ENCODE results near the gene CNTNAP5.

Gene CNTNAP5

DNA sequence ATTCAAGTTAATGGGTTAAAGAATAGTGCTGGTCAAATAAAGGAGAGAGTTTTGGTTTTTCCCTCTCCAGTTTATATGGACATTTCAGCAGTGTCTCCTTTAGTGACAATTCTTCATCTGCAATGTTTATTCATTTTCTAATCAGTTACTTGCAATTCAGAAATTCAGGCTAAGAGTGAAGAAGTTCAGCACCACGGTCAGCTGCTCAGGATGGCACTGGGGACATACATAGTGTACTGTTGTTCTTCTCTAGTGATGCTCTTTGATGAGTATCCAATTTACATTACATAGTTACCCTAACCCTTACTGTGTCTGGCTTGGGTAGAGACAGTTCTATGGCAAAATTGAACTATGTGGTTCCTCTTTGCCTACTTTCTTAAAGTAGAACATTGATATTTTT lies 412.7 kb downstream of the CNTNAP5 start:
- no peak for DNase-seq (ENCODE audit: low read depth in 2 of 2)

DNA sequence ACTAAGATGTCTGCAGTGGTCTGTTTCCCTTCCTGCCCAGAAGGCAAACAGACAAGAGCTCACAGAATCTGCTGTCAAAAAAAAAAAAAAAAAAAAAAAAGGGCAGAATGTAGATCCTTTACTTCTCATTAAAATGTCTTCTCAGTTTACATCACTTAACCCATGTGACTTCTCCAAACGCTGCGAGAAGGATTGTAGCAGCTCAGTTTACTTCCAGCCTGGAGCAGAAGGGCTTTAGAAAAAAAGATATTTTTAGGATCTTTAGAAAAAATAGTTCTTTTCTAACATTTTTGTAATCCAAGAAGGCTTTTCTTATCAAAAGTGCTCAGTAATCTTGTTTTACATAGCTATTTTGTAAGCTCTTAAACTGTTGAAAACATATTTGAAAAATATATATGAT lies 425.4 kb downstream of the CNTNAP5 start:
- DNase-seq (ENCODE audit: low read depth in 2 of 2), result no peak

DNA sequence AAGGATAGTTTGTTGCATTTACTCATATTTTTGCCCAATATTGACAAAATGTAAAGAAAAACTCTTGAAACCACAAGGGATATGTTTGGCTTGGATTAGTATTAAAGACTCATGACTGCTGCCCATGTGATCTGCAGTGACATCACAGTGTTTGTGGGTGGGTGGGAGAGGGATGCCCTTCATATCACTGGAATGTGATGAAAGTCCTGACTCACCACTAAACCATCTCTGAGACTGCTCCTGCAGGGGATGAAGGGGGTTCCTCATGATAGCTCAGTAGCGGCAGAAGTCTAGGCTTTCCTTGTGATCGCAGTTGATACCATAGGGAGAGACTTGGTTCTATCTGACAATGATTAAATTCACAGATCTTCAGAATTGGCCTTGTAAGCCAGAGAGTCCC lies 451.2 kb downstream of the CNTNAP5 start:
- DNase-seq (ENCODE audit: low read depth in 2 of 2), result no peak

DNA sequence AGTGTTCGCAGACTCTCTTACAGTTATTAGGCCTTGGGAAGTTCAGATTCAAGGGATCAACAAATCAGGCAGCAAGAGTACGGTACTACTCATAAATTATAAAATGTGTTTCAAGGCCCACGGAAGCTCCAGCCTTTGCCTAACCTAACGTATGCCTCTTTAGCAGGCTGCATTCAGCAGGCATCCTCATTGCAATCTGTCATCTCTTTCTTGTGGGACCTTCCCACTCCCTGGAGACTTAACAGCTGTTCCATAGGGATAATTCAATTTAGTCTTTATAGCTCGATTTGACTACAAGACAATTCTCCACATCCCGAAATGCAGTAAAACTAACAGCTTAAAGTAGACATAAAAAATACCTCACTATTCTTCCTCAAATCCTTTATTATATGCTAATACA lies 453.7 kb downstream of the CNTNAP5 start:
- no peak for DNase-seq (ENCODE audit: low read depth in 2 of 2)

DNA sequence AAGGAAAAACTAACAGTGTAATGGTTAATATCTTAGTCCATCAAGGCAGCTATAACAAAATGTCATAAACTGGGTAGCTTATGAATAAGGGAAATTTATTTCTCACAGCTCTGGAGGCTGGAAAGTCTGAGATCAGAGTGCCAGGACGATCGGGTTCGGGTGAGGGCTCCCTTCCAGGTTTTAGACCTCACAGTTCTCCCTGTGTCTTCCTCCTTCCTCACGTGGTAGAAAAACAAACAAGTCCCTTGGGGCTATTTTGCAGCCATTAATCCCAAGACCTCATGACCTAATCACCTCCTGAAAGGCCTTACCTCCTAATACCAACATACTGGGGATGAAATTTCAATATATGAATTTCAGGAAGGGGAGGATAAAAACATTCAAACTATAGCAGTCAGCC lies 455.9 kb downstream of the CNTNAP5 start:
- no peak for DNase-seq (ENCODE audit: low read depth in 2 of 2)

DNA sequence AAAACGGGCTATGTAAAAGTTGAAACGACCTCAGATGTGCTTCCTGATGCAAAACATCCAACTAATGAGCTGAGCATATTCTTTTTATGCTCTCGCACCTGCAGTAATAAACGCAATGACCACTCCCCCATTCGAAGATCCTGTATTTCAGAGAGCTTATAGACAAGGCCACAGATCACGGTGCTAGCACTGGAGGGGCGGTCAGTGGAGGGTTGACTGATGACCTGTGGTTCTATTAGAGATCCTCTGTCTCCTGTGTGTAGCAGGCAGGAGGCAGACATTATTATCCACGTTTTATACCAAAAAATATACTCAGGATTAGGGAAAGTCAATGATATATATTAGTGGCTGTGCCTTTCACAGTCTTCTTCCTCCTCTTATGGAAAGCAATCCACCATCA lies 457.0 kb downstream of the CNTNAP5 start:
- no peak for DNase-seq (ENCODE audit: low read depth in 2 of 2)

DNA sequence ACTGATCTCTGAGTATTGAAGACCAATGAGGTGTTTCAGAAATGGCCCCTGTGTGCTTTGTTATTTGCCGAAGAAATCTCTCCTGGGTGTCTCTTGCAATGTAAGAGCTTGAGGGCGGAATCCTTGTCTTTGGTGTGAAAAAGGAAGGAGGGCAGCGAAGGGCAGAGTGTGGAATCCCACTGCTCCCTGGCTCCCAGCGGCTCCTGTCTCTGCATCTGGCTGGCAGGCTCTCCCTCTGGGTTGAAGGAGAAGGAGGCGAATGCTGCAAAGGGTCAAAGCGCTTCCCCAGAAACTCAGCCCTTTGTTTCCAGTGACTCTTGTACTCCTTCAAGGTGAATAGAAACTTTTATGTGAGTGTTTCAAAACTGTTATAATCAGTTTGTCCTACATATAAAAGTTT lies 457.5 kb downstream of the CNTNAP5 start:
- no peak for DNase-seq (ENCODE audit: low read depth in 2 of 2)

DNA sequence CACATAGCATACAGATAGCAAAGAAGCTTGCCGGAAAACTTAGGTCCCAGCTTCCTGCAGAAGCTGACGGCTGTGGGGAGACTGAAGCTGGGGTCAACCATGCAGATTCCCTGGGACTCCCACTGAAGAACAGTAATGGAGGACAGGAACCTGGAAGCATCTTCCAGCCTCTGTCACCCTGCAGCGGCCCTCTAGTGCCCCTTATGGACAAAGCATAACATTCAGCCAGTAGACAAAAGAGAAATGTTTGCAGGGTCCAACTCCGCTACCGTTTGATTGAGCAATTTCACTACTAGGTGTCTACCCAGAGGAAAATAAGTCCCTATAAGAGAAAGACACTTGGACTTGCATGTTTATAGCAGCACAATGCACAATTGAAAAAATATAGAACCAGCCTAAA lies 460.6 kb downstream of the CNTNAP5 start:
- DNase-seq (ENCODE audit: low read depth in 2 of 2), result no peak

DNA sequence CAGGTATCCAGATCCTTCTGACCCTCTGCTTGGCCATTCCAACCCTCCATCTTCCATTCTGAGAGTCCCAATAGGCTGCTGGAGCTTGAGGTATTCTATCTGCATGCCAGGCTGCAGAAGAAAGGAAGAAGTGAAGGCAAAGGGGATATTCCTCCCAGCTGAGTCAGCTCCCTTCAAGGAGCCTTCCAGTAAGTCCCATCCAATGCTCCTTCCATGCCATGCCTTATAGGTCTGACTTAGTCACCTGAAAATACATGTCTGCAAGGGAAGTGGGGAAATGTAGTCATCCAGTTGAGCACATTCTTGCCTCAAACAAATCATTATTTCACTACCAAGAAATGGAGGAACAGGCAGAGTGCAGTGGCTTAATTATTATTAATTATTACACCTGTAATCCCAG lies 464.6 kb downstream of the CNTNAP5 start:
- DNase-seq (ENCODE audit: low read depth in 2 of 2), result no peak

DNA sequence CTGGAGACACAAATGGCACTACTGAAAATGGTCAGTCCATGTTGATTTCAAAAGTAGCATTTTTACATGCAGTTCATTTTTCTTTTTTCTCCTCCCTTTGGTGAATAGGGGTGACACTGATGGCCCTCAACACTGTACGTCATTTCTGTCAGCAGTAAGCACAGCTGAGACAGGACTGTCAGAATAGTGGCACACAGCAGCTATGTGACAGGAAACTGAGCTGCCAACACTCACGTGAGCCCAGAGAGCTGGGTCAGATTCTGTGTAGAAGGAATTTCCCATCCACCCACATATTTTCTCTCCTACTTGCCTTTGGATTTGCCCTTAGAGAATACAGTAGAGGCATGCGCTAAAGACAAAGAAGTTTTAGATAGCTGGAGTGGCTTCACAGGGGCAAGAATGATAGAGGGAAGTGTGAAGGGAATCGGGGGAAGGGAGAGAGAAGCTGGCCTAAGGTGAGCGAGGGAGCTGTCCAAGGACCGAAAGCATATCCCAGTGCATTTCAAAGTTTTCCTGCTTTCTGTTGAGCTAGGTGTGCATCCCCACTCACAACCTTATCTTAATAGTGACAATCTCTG lies 476.6 kb downstream of the CNTNAP5 start:
- DNase-seq (ENCODE audit: low read depth in 2 of 2), result no peak

DNA sequence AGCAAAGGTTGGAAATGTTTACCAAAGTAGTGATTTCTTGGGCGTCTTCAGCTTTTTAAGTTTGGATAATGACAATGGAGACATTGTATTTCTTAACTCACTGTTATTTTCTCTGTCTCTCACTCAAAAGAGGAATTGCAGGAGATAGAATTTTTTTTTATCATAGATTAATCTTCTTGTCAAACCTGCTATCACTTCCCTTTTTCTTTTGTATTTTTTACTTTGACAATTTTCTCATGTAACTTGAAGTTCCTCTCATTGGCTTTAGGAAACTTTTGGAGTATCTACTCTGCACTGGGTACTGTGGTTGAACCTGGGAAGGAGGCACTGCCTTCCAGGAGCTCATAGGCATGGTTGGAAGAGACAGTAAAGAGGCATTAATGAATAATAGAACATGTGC lies 489.1 kb downstream of the CNTNAP5 start:
- DNase-seq (ENCODE audit: low read depth in 2 of 2), result no peak

DNA sequence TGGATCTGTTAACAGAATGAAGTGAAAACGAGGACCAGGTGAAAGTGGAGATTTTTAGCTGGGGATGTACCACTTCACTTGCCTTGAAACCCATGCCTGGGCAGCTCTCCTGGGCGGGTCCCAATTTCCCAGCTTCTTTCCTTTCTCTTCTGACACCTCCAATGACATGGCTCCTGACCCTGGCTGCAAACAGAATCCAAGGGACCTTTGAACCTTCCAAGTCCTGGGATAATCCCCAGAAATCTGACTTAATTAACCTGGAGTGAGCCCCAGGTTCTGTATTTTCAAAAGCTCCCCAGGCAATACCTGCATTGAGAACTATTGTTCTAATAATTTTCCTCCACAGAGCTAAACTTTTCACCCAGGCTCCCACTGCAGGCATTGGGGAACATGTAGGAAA lies 495.9 kb downstream of the CNTNAP5 start:
- DNase-seq (ENCODE audit: low read depth in 2 of 2), result no peak

DNA sequence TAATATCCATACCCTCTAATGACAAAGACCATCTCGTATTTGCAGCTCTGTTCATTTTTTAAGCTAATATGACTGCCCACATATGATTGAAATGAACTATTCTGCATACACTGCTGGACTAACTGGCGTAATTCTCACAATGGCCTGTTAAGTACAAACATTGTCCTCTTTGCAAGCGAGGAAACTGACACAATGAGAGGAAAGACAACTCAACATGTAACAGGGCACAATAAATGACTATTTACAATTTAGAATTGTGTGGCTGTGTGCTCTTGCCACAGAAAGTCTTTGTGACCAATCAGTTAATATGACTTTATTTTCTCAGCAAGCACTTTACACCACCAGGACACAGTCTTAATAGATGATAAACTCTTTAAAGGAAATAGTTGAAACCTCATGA lies 498.0 kb downstream of the CNTNAP5 start:
- DNase-seq (ENCODE audit: low read depth in 2 of 2), result no peak

DNA sequence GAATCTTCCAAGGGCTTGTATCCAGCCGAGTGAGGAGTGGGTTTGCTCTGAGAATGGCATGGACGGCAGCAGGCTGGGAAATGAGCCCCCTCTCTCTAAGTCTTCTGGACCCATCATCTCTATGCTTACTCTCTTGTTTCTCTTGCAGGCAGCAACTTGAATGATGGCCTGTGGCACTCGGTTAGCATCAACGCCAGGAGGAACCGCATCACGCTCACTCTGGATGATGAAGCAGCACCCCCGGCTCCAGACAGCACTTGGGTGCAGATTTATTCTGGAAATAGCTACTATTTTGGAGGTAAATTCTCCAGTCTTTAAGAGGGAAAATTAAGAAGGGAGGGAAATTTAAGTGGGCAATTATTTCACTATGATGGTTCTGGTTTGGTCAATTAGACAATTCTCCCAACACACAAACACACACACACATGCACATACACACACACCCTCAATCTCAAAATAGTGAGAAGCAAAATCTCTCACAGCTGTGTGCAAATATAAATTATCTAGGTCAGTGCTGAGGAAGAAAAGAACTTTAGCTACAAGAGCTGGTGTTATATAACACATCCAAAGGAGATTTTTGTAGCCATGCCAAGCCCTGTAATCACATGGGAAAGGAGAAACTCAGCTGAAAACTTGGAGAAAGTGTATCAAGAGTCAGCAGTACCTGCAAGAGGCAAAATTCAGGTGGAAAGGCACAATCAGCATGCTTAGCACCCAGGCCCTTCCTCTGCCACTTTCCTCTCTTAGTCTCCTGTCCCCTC lies 499.2 kb downstream of the CNTNAP5 start:
- no peak for DNase-seq (ENCODE audit: low read depth in 2 of 2)

DNA sequence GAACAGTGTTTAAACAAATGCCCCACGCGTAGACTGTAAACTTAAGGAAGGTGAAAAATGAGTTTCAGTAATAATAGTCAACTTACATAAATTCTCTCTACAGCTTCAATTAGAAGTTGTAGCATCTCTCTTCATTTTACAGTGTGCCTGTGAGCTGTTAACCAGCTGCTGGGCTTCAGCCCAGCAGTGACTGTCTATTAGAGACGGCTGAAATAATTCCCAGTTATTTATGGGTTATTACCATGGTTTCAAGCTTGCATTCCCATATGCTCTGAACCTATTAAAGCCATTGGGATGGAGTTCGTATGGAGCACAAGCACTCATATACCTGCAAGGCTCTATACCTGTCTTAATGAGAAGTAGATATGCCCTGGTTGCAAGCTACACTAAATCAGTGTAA lies 501.1 kb downstream of the CNTNAP5 start:
- DNase-seq (ENCODE audit: low read depth in 2 of 2), result no peak

DNA sequence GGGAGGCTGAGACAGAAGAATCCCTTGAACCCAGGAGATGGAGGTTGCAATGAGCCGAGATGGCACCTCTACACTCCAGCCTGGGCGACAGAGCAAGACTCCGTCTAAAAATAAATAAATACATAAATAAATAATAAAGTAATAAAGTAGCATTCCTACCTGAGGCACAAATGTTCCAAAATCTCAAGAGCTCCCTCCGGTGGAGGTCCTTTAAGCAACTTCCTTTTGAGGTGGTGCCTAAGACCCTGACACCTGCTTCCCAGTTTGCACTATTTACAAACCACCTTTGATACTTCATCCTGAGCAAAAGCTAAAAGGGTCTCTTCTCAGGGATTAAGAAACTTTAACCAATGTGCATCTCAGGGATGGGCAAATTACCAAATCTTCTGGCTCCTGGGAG lies 505.1 kb downstream of the CNTNAP5 start:
- DNase-seq (ENCODE audit: low read depth in 2 of 2), result no peak

DNA sequence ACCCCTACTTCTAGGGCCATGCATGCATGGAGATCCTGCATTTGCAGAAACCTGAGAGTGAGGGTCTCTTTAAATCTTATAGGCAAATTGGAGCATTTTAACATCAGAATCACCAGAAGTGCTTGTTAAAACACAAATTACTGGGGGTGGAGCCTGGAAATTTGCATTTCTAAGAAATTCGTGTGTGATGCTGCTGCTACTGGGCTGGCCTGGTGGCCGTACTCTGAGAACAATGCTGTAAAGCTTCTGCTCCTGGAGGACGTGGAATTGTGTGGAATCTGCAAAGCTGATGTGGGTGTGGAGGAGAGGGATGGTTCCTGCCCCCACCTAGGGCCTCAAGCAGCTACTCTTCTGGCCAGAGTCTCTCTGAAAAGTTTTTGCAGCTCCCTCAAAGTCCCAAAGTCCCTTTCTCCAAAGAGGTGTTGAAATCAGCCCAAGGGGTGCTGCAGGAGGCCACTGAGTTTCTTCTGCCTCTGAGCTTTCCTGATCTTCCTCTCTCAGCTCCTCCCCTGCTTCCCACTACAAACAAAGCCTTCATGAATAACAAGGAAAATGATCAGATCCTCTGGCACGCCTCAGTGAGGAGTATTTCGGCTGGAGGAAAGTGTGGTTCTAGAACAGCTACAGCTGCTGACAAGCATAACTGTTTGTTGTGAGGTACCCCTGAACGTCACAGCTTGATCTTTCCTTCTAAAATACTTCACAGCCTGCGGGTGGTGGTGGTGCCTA lies 508.3 kb downstream of the CNTNAP5 start:
- DNase-seq (ENCODE audit: low read depth in 2 of 2), result no peak

DNA sequence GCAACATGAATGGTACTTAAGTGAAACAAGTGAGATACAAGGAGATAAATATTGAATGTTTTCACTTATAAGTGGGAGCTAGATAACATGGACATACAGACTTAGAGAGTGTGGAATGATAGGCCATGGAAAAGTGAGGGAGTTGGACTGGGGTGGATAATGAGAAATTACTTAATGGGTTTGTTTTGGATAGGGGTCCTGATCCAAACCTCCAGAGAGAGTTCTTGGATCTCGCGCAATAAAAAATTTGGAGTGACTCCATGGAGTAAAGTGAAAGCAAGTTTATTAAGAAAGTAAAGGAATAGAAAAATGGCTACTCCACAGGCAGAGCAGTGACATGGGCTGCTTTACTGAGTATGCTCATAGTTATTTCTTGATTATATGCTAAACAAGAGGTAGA lies 508.9 kb downstream of the CNTNAP5 start:
- DNase-seq (ENCODE audit: low read depth in 2 of 2), result no peak

DNA sequence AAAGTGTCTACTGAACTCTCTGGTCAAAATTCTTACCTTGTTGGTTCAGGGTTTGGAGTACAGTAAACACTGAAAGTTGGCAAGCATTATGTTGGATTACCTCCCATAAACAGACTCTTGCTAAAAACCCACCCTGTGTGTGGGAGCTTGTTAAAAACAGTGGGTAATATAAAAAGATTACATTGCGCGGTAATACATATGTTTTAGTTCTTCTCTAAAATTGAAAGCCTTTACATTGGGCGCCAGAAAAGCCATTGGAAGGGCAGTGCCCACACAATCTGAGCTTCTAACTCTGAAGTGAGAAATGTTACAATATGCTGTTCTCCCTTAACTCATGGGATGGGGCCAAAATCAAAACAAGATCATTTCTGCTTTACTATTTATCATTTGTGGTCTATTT lies 510.7 kb downstream of the CNTNAP5 start:
- no peak for DNase-seq (ENCODE audit: low read depth in 2 of 2)

DNA sequence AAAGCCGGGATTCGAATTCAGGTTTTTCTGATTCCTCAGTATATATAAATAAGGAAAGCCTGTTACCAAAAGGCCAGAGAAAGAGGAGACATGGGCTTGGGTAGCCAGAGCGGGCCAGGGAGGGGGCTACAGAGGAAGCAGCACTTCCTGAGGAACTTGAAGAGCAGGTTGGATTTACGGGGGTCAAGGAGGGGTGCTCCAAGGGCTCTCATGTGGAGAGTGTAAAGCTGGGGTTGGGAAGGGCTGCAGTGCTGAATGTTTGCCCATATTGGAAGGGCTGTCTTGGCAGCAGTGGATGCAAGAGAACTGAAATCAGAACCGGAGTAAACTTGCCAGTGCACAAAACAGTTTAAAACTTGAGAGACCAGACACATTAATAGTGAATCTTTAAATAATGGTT lies 511.5 kb downstream of the CNTNAP5 start:
- no peak for DNase-seq (ENCODE audit: low read depth in 2 of 2)

DNA sequence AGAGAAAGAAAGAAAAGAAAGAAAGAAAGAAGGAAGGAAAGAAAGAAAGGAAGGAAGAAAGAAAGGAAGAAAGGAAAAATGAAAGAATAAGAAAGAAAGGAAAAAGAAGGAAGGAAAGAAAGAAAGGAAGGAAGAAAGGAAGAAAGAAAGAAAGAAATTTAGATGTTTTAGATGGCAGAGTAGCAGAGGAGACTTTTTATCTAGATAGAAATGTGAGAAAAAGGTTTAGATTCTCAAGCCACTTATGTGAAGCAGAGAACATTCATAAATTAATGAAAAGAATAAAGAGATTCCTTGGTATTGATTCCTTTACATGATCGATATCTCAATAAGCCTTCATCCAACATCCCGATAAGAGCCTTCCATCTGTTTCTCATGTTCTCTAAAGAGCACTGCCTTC lies 513.5 kb downstream of the CNTNAP5 start:
- DNase-seq (ENCODE audit: low read depth in 2 of 2), result no peak

DNA sequence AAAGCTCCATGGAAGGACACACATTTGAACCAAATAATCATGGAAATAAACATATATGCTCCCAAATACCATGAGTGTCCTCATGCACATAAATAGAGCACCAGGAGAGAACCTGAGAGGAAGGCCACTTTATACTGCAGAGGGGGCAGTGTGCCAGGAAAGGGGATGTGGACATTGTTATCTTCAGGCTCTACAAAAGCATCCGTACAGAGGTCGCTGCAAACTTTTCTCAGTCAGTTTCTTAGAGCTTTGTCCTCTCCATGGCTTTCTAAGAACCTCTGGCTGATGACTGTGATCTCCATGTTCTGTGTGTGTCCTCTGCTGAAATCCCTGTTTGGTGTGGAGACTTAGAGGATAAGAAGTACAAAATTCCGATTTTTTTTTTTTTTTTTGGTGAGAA lies 515.7 kb downstream of the CNTNAP5 start:
- DNase-seq (ENCODE audit: low read depth in 2 of 2), result no peak

DNA sequence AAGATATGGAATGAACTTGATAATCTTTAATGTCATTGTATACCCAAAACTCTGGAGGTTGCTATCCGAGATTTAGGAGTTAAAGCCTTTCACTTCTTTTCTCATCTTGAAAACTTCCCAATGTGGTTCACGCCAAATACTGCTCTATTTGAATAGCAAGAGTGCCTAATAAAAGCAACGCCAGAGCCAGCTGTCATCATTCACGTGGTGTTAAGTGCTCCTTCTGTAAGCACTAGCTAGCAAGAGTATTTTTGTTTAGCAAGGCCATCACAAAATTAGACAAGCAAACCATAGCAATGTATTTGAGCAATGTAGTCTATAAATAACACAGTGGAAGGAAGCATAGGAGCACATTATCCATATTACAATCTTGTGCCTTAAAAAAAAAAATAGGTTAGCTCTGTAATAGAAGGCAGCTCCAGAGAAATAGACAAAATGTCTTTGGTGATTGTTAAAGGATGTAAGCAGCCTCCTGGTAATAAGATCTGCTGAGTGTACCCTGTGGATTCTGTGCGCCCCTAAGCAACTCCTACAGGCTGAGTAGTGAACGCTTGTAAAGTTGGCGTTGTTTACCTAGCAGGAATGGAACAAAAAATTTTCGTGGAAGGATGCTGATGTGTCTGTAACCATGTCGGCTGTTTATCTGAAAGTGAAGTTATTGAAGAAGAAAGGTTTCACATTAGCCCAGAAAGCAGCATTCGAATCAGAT lies 518.0 kb downstream of the CNTNAP5 start:
- DNase-seq (ENCODE audit: low read depth in 2 of 2), result no peak
